WTC11 (cell line): ENCODE data around the gene SPSB4. TPM values are rescaled to one million over a fixed set of nuclear protein-coding genes. Genes with fewer than 3 reads are reported as not detected.
A peak's percentile ranks its signal among the peaks of the same experiment; 100 is the strongest.

ENCODE experiments used
- ATAC-seq: fragments of 200-7000 bp; cut with Tn5 transposase; 2 replicates; pipeline ENCODE4 v1.10.0; 2021; ENCODE audit warnings: mild to moderate bottlenecking, moderate library complexity
- CTCF ChIA-PET: fragments of 300-600 bp; sonication (Branson Sonifier 250); formaldehyde crosslinking; loops from one replicate; lab custom pipeline; 2021; ENCODE audit warnings: antibody characterized with exemption; lab: Charles Lee
- POLR2A ChIA-PET: fragments of 350-600 bp; sonication (Branson Sonifier 250); formaldehyde crosslinking; loops from one replicate; lab custom pipeline; 2021; ENCODE audit warnings: antibody characterized with exemption; lab: Charles Lee
- DNase-seq: peaks from one replicate; pipeline ENCODE4 v3.0.0; 2021; ENCODE audit warnings: low spot score
- H3K27ac Mint-ChIP-seq: 2 replicates; pipeline ENCODE4 v1.8.0; 2021; ENCODE audit warnings: mixed read lengths
- H3K27me3 Mint-ChIP-seq: 2 replicates; pipeline ENCODE4 v1.8.0; 2021; ENCODE audit warnings: low read depth, mild to moderate bottlenecking, moderate library complexity, mixed read lengths
- H3K36me3 Mint-ChIP-seq: 2 replicates; pipeline ENCODE4 v1.8.0; 2021; ENCODE audit warnings: mixed read lengths
- H3K4me1 Mint-ChIP-seq: 2 replicates; pipeline ENCODE4 v1.8.0; 2022; ENCODE audit warnings: mixed read lengths
- H3K4me3 Mint-ChIP-seq: 2 replicates; pipeline ENCODE4 v1.8.0; 2021; ENCODE audit warnings: mild to moderate bottlenecking, moderate library complexity, mixed read lengths
- H3K9me3 Mint-ChIP-seq: 2 replicates; pipeline ENCODE4 v1.8.0; 2021; ENCODE audit warnings: mixed read lengths
- ARID4B ChIP-seq: sonication (generic); formaldehyde crosslinking; IDR thresholded peaks from 2 replicates; pipeline ENCODE4 v1.8.0; 2023; ENCODE audit warnings: missing genetic modification reagents, mild to moderate bottlenecking, borderline replicate concordance
- ATF1 ChIP-seq: sonication (generic); formaldehyde crosslinking; IDR thresholded peaks from 2 replicates; pipeline ENCODE4 v1.8.1; 2023; ENCODE audit warnings: mild to moderate bottlenecking, moderate library complexity, missing genetic modification reagents
- ATF3 ChIP-seq: sonication (generic); formaldehyde crosslinking; conservative IDR thresholded peaks from 2 replicates; pipeline ENCODE4 v1.8.1; 2022; ENCODE audit warnings: mild to moderate bottlenecking, missing genetic modification reagents
- E2F1 ChIP-seq: sonication (generic); formaldehyde crosslinking; IDR thresholded peaks from 2 replicates; pipeline ENCODE4 v1.8.0; 2022; ENCODE audit warnings: mild to moderate bottlenecking, missing genetic modification reagents
- E2F5 ChIP-seq: sonication (generic); formaldehyde crosslinking; IDR thresholded peaks from 2 replicates; pipeline ENCODE4 v1.8.1; 2022; ENCODE audit warnings: mild to moderate bottlenecking, moderate library complexity, missing genetic modification reagents
- NR1H2 ChIP-seq: sonication (generic); formaldehyde crosslinking; IDR thresholded peaks from 2 replicates; pipeline ENCODE4 v1.9.0; 2021; ENCODE audit warnings: mild to moderate bottlenecking, moderate library complexity, missing genetic modification reagents
- PRRX2 ChIP-seq: fragments of 250-450 bp; sonication (Bioruptor Pico); IDR thresholded peaks from 2 replicates; pipeline ENCODE4 v1.8.0; 2021; ENCODE audit warnings: mild to moderate bottlenecking
- RELA ChIP-seq: sonication (generic); formaldehyde crosslinking; IDR thresholded peaks from 2 replicates; pipeline ENCODE4 v1.8.1; 2022; ENCODE audit warnings: missing genetic modification reagents, mild to moderate bottlenecking, borderline replicate concordance
- USF2 ChIP-seq: sonication (generic); formaldehyde crosslinking; IDR thresholded peaks from 2 replicates; pipeline ENCODE4 v1.8.1; 2023; ENCODE audit warnings: mild to moderate bottlenecking, missing genetic modification reagents, moderate library complexity
- ZNF423 ChIP-seq: fragments of 250-450 bp; sonication (Bioruptor Pico); IDR thresholded peaks from 2 replicates; pipeline ENCODE4 v2.1.2; 2022; ENCODE audit warnings: mild to moderate bottlenecking, moderate library complexity
- ZNF425 ChIP-seq: fragments of 250-450 bp; sonication (Bioruptor Pico); conservative IDR thresholded peaks from 2 replicates; pipeline ENCODE4 v1.9.0; 2021; ENCODE audit warnings: mild to moderate bottlenecking
- ZNF512 ChIP-seq: sonication (generic); formaldehyde crosslinking; IDR thresholded peaks from 2 replicates; pipeline ENCODE4 v1.8.1; 2022; ENCODE audit warnings: missing genetic modification reagents, borderline replicate concordance
- total RNA-seq: library from RNA; stranded (reverse); gene quantifications from 3 replicates; pipeline ENCODE4 v1.2.3, GENCODE V29; 2021

The SPSB4 gene
- total RNA-seq, 1 experiment from 2014 or later, result 19.7 TPM

DNA sequence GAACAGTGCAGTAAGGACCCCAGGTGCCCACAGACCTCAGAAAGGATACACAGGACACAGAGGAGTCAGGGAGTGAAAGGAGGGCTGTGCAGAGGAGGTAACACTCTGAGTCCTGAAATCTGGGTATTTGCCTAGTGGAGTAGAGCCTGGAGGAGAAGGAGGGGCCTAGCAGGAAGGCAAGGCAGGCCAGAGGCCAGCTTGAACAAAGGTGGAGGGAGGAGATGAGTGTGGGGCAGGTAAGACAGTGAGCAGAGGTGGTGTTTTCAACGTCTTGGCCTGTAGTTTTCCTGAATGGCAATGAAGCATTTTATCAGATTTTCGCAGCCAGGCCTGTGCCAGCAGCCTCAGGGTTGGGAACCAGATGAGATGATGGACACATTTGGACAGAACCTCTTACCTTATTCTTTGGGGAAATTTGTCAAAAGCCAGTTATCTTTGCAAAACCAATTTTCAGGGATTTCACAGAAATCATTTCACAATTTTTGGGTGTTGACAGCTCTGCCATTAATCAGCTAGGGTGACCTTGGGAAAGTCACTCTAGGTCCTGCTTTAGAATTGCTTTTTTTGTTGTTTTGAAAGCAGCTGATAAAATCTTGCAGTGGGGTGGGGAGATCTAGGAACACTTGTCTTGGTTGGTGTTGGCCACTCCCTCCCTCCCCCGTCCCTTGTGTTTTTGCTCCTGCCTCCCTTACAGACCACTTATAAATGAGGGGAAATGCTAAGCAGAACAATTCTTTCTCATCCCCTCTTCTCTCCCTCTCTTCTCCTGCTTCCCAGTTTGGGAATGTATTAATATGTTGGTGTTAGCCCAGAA lies 38.4 kb downstream of the SPSB4 start:
- Mint-ChIP-seq H3K36me3 (no peaks in the 10 kb centered on the region), H3K27ac (peak overlapping the region; percentile 78; the same call in 1 of the 2 replicates), H3K9me3 (no peaks in the 10 kb centered on the region), H3K4me1 (peaks cover 90% of the 10 kb centered on the region), H3K27me3 (no peaks in the 10 kb centered on the region), H3K4me3 (no peak overlapping the region)
- peak; percentile 86 for ATAC-seq
- no peak for DNase-seq
- CTCF ChIA-PET, result interaction anchor here (0.6 to 1.0 kb wide), 3 partner anchors 11 to 39 kb away, joined by 3 to 4 read pairs (median 3); partner anchors contain the start of gene SPSB4
- TF ChIP-seq USF2 (CRISPR knock-in tag), result no peak
- no peak for TF ChIP-seq ARID4B (CRISPR knock-in tag)
- TF ChIP-seq, all 79 proteins: peak for 0
- POLR2A ChIA-PET, result no interaction called here

GRCh38 chr3:141091426-141091825 lies 40.3 kb downstream of the SPSB4 start:
- ATAC-seq, result no peak
- CTCF ChIA-PET, result interaction anchor here (0.5 to 1.3 kb wide), 6 partner anchors 12 to 140 kb away, joined by 3 to 7 read pairs (median 4); partner anchors contain the start of genes PXYLP1 and SPSB4
- H3K4me3 Mint-ChIP-seq, result no peak overlapping the region

More at GRCh38 chr3:141091426-141091825, 40.3 kb downstream of the SPSB4 start:
- H3K36me3 Mint-ChIP-seq, result no peaks in the 10 kb centered on the region
- DNase-seq, result no peak
- H3K27me3 Mint-ChIP-seq, result no peaks in the 10 kb centered on the region
- no peak overlapping the region for H3K27ac Mint-ChIP-seq
- TF ChIP-seq E2F1, result no peak
- TF ChIP-seq PRRX2, result no peak
- TF ChIP-seq ATF3 (CRISPR knock-in tag), result no peak
- no peak for TF ChIP-seq ZNF423 (CRISPR knock-in tag)
- TF ChIP-seq ZNF512, result no peak
- TF ChIP-seq E2F5 (CRISPR knock-in tag), result no peak
- no peak for TF ChIP-seq NR1H2
- TF ChIP-seq ATF1 (CRISPR knock-in tag), result no peak
- TF ChIP-seq RELA (CRISPR knock-in tag), result no peak
- TF ChIP-seq ZNF425 (CRISPR knock-in tag), result no peak
- H3K9me3 Mint-ChIP-seq, result no peaks in the 10 kb centered on the region
- H3K4me1 Mint-ChIP-seq, result peaks cover 82% of the 10 kb centered on the region
- POLR2A ChIA-PET, result no interaction called here
